HepG2 (cell line): Measurements from ENCODE around the gene RPS15A. TPM values are rescaled to one million over a fixed set of nuclear protein-coding genes. Genes with fewer than 3 reads are reported as not detected.
A peak's percentile ranks its signal among the peaks of the same experiment; 100 is the strongest.

Experiments
- ARID2 ChIP-seq: sonication (generic); formaldehyde crosslinking; IDR thresholded peaks from 2 replicates; pipeline ENCODE4 v1.8.1; 2022; ENCODE audit warnings: mild to moderate bottlenecking, missing genetic modification reagents, borderline replicate concordance
- EED ChIP-seq: sonication (generic); formaldehyde crosslinking; IDR thresholded peaks from 2 replicates; pipeline ENCODE4 v1.5.0; 2020; ENCODE audit warnings: mild to moderate bottlenecking, missing genetic modification reagents
- EHMT2 ChIP-seq: fragments of 200-600 bp; sonication (generic); IDR thresholded peaks from 2 replicates; pipeline ENCODE4 v1.7.0; 2017; ENCODE audit warnings: antibody characterized with exemption, low read depth, low read length, borderline replicate concordance
- EZH2 ChIP-seq: conservative IDR thresholded peaks from 2 replicates; pipeline ENCODE4 v1.6.1; 2012; ENCODE audit warnings: mild to moderate bottlenecking, low read depth, low read length, moderate library complexity
- HIVEP1 ChIP-seq: sonication (generic); formaldehyde crosslinking; IDR thresholded peaks from 2 replicates; pipeline ENCODE4 v1.4.0; 2020; ENCODE audit warnings: mild to moderate bottlenecking, missing genetic modification reagents
- NFATC3 ChIP-seq: sonication (generic); formaldehyde crosslinking; IDR thresholded peaks from 2 replicates; pipeline ENCODE4 v1.5.1; 2020; ENCODE audit warnings: mild to moderate bottlenecking, missing genetic modification reagents
- TP53 ChIP-seq: sonication (generic); formaldehyde crosslinking; conservative IDR thresholded peaks from 2 replicates; pipeline ENCODE4 v1.4.0; 2020; ENCODE audit warnings: missing genetic modification reagents
- ZBTB8A ChIP-seq: sonication (generic); formaldehyde crosslinking; IDR thresholded peaks from 2 replicates; pipeline ENCODE4 v1.4.0; 2020; ENCODE audit warnings: mild to moderate bottlenecking, low read depth, missing genetic modification reagents, borderline replicate concordance
- ZNF329 ChIP-seq: sonication (generic); formaldehyde crosslinking; IDR thresholded peaks from 2 replicates; pipeline ENCODE4 v1.9.0; 2021; ENCODE audit warnings: low read depth, mild to moderate bottlenecking, missing genetic modification reagents
- ZNF496 ChIP-seq: sonication (generic); formaldehyde crosslinking; IDR thresholded peaks from 2 replicates; pipeline ENCODE4 v1.8.1; 2023; ENCODE audit warnings: mild to moderate bottlenecking, moderate library complexity, missing genetic modification reagents; ENCODE audit not compliant: insufficient replicate concordance
- ZNF530 ChIP-seq: sonication (generic); formaldehyde crosslinking; IDR thresholded peaks from 2 replicates; pipeline ENCODE4 v1.5.0; 2020; ENCODE audit warnings: low read depth, mild to moderate bottlenecking, missing genetic modification reagents
- ZNF674 ChIP-seq: sonication (generic); formaldehyde crosslinking; IDR thresholded peaks from 2 replicates; pipeline ENCODE4 v1.5.0; 2020; ENCODE audit warnings: low read depth, mild to moderate bottlenecking, missing genetic modification reagents
- ZNF772 ChIP-seq: sonication (generic); formaldehyde crosslinking; IDR thresholded peaks from 2 replicates; pipeline ENCODE4 v1.5.0; 2020; ENCODE audit warnings: mild to moderate bottlenecking, missing genetic modification reagents
- polyA plus RNA-seq, 8 experiments: library from polyadenylated mRNA; depleted of rRNA in 3 of 8; stranded (reverse) in 7 of 8; unstranded in 1 of 8; fragments of >200 nt; fragmentation: Illumina TruSeq in 4 of 8; extraction: Trizol in 4 of 8; gene quantifications; 2 replicates each; pipeline versions ENCODE4 v1.2.1 to v1.2.3, GENCODE V29; 2011 to 2016; ENCODE audit warnings: low read depth in 4 of 8, missing spikeins in 1 of 8, mixed read lengths in 1 of 8; ENCODE audit not compliant: insufficient read depth in 1 of 8
- total RNA-seq, 5 experiments: library from RNA; depleted of rRNA; stranded (reverse); fragments of >200 nt; fragmentation: Illumina TruSeq; extraction: Trizol; gene quantifications; 2 replicates each; pipeline ENCODE4 v1.2.3, GENCODE V29; 2016; ENCODE audit warnings: low read depth in 1 of 5
- TF ChIP-seq, protein P1 (sequence below): sonication (generic); formaldehyde crosslinking; IDR thresholded peaks from 2 replicates; pipeline ENCODE4 v1.4.0; 2020; ENCODE audit warnings: missing genetic modification reagents
- TF ChIP-seq, protein P2 (sequence below): sonication (generic); formaldehyde crosslinking; IDR thresholded peaks from 2 replicates; pipeline ENCODE4 v1.5.1; 2020; ENCODE audit warnings: missing genetic modification reagents, mild to moderate bottlenecking, borderline replicate concordance
- TF ChIP-seq, protein P3 (sequence below): sonication (generic); formaldehyde crosslinking; IDR thresholded peaks from 2 replicates; pipeline ENCODE4 v1.5.0; 2020; ENCODE audit warnings: missing genetic modification reagents
- TF ChIP-seq, protein P4 (sequence below): IDR thresholded peaks from 2 replicates; pipeline ENCODE4 v1.6.1; 2012; ENCODE audit warnings: low read depth, low read length, improper control_type of control experiment
- TF ChIP-seq, protein P5 (sequence below): sonication (generic); formaldehyde crosslinking; IDR thresholded peaks from 2 replicates; pipeline ENCODE4 v1.5.0; 2020; ENCODE audit warnings: mild to moderate bottlenecking, missing genetic modification reagents

The RPS15A gene
- total and polyA plus RNA-seq, 2 of the 13 experiments (the other 11 are each of a cell fraction or from before 2014, with no cell fraction given) = 5,489 to 9,457 TPM

DNA sequence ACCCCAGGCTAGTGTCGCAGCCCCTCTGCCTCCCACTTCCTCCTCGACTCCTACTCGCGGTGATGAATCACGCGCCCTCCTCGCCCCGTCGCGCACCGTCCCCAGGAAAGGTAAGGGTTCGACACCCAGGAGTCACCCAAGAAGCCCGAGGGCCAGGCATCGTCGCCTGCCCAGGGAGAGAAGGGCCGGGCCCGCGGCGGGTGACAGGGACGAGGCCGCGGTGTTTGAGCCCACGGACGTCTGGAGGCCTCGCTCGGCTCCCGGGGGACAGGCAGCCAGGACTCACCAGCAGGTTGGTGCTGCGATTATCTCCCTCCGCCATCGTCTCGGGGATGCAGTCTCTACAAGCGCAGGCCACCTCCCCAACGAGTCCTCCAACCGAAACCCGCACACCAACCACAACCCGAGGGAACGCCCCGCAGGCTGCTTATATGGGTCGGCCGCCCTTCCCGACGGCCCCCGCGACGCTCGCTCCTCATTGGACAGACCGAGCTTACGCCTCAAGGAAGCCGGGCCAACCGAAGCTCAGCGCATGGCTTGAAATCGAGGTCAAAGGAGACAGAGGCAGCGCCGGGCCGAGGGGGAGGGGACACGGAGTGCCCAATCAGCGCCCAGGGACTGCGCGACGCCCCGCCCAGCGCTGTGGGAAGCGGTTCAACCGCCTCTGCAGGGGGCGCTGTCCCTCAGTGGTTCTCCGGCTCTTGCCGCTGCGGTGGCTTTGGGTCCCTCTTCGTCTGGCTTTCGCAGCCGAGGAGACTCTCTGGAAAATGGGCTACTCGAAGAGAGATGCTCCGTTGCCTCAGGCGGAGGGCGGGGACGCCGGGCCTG is 11.2 kb upstream of the RPS15A start, which contains the start of gene ARL6IP1 (continued):
- TF ChIP-seq, protein P1, sequence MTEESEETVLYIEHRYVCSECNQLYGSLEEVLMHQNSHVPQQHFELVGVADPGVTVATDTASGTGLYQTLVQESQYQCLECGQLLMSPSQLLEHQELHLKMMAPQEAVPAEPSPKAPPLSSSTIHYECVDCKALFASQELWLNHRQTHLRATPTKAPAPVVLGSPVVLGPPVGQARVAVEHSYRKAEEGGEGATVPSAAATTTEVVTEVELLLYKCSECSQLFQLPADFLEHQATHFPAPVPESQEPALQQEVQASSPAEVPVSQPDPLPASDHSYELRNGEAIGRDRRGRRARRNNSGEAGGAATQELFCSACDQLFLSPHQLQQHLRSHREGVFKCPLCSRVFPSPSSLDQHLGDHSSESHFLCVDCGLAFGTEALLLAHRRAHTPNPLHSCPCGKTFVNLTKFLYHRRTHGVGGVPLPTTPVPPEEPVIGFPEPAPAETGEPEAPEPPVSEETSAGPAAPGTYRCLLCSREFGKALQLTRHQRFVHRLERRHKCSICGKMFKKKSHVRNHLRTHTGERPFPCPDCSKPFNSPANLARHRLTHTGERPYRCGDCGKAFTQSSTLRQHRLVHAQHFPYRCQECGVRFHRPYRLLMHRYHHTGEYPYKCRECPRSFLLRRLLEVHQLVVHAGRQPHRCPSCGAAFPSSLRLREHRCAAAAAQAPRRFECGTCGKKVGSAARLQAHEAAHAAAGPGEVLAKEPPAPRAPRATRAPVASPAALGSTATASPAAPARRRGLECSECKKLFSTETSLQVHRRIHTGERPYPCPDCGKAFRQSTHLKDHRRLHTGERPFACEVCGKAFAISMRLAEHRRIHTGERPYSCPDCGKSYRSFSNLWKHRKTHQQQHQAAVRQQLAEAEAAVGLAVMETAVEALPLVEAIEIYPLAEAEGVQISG = peak; percentile 99
- peak; percentile 92; the same call in 1 of the 2 replicates for TF ChIP-seq ZBTB8A (CRISPR knock-in tag)
- TF ChIP-seq TP53 (CRISPR knock-in tag) = peak; percentile 87
- peak; percentile 100 for TF ChIP-seq ARID2 (CRISPR knock-in tag)
- TF ChIP-seq, protein P2, sequence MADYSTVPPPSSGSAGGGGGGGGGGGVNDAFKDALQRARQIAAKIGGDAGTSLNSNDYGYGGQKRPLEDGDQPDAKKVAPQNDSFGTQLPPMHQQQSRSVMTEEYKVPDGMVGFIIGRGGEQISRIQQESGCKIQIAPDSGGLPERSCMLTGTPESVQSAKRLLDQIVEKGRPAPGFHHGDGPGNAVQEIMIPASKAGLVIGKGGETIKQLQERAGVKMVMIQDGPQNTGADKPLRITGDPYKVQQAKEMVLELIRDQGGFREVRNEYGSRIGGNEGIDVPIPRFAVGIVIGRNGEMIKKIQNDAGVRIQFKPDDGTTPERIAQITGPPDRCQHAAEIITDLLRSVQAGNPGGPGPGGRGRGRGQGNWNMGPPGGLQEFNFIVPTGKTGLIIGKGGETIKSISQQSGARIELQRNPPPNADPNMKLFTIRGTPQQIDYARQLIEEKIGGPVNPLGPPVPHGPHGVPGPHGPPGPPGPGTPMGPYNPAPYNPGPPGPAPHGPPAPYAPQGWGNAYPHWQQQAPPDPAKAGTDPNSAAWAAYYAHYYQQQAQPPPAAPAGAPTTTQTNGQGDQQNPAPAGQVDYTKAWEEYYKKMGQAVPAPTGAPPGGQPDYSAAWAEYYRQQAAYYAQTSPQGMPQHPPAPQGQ (CRISPR knock-in tag) = peak; percentile 34; the same call in 1 of the 2 replicates
- TF ChIP-seq, protein P3, sequence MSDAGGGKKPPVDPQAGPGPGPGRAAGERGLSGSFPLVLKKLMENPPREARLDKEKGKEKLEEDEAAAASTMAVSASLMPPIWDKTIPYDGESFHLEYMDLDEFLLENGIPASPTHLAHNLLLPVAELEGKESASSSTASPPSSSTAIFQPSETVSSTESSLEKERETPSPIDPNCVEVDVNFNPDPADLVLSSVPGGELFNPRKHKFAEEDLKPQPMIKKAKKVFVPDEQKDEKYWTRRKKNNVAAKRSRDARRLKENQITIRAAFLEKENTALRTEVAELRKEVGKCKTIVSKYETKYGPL (CRISPR knock-in tag) = peak; percentile 69
- TF ChIP-seq ZNF772 (CRISPR knock-in tag) = peak; percentile 88
- no peak; the same call in 1 of the 2 replicates for TF ChIP-seq EHMT2
- peak; percentile 96 for TF ChIP-seq HIVEP1
- no peak; the same call in 1 of the 2 replicates for TF ChIP-seq ZNF674 (CRISPR knock-in tag)
- TF ChIP-seq EED (CRISPR knock-in tag) = peak; percentile 94
- no peak for TF ChIP-seq ZNF496 (CRISPR knock-in tag)
- TF ChIP-seq, protein P4, sequence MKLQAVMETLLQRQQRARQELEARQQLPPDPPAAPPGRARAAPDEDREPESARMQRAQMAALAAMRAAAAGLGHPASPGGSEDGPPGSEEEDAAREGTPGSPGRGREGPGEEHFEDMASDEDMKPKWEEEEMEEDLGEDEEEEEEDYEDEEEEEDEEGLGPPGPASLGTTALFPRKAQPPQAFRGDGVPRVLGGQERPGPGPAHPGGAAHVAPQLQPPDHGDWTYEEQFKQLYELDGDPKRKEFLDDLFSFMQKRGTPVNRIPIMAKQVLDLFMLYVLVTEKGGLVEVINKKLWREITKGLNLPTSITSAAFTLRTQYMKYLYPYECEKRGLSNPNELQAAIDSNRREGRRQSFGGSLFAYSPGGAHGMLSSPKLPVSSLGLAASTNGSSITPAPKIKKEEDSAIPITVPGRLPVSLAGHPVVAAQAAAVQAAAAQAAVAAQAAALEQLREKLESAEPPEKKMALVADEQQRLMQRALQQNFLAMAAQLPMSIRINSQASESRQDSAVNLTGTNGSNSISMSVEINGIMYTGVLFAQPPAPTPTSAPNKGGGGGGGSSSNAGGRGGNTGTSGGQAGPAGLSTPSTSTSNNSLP = 0 out of 2 replicates have a peak, but pooled peaks have one; percentile 28
- TF ChIP-seq, protein P5, sequence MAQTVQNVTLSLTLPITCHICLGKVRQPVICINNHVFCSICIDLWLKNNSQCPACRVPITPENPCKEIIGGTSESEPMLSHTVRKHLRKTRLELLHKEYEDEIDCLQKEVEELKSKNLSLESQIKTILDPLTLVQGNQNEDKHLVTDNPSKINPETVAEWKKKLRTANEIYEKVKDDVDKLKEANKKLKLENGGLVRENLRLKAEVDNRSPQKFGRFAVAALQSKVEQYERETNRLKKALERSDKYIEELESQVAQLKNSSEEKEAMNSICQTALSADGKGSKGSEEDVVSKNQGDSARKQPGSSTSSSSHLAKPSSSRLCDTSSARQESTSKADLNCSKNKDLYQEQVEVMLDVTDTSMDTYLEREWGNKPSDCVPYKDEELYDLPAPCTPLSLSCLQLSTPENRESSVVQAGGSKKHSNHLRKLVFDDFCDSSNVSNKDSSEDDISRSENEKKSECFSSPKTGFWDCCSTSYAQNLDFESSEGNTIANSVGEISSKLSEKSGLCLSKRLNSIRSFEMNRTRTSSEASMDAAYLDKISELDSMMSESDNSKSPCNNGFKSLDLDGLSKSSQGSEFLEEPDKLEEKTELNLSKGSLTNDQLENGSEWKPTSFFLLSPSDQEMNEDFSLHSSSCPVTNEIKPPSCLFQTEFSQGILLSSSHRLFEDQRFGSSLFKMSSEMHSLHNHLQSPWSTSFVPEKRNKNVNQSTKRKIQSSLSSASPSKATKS (CRISPR knock-in tag) = peak; percentile 99
- peak; percentile 87; the same call in 1 of the 2 replicates for TF ChIP-seq ZNF530 (CRISPR knock-in tag)
- TF ChIP-seq NFATC3 = no peak; the same call in 1 of the 2 replicates
- peak; percentile 92; the same call in 1 of the 2 replicates for TF ChIP-seq ZNF329 (CRISPR knock-in tag)
- TF ChIP-seq EZH2 = no peak
